AG09319 (cell line): ENCODE results near the gene GTF2IRD1.
"Not testable (repeated sequence)": the region's sequence is repeated elsewhere in the genome, so short reads cannot be mapped to it uniquely, and the experiment has no call there.

Experiments used
- DNase-seq: peaks from one replicate; pipeline ENCODE4 v3.0.0-alpha.2; 2010; ENCODE audit warnings: low read depth; ENCODE audit errors: extremely low read depth
- CTCF ChIP-seq: IDR thresholded peaks from 2 replicates; pipeline ENCODE4 v1.5.1; 2011; ENCODE audit warnings: low read depth, mild to moderate bottlenecking, inconsistent platforms, low read length, moderate library complexity

The GTF2IRD1 gene

GRCh38 chr7:74523015-74523414, 69.3 kb downstream of the GTF2IRD1 start:
- TF ChIP-seq CTCF = no peak
- DNase-seq = no peak

- no peak for DNase-seq
- no peak; the same call in 1 of the 2 replicates for TF ChIP-seq CTCF
Observed at GRCh38 chr7:74525140-74525539, 71.4 kb downstream of the GTF2IRD1 start.

- TF ChIP-seq CTCF = no peak
- no peak for DNase-seq
Observed at GRCh38 chr7:74525881-74526280, 72.2 kb downstream of the GTF2IRD1 start.

GRCh38 chr7:74526780-74527179, 73.1 kb downstream of the GTF2IRD1 start:
- no peak for DNase-seq
- no peak for TF ChIP-seq CTCF

GRCh38 chr7:74527842-74528241, 74.1 kb downstream of the GTF2IRD1 start:
- no peak for DNase-seq
- TF ChIP-seq CTCF = no peak

GRCh38 chr7:74528773-74529172, 75.1 kb downstream of the GTF2IRD1 start:
- not testable (repeated sequence) for DNase-seq

GRCh38 chr7:74535951-74536356, 82.2 kb downstream of the GTF2IRD1 start:
- no peak for TF ChIP-seq CTCF
- DNase-seq = no peak

GRCh38 chr7:74541937-74542336, 88.2 kb downstream of the GTF2IRD1 start:
- DNase-seq = not testable (repeated sequence)

GRCh38 chr7:74542558-74543117, 88.9 kb downstream of the GTF2IRD1 start:
- TF ChIP-seq CTCF = no peak

More at GRCh38 chr7:74542558-74543117, 88.9 kb downstream of the GTF2IRD1 start:
- no peak for DNase-seq
